Skeletal muscle cell (primary cell): Measurements from ENCODE around the gene CD209.

Experiments used
- DNase-seq: peaks from one replicate; pipeline ENCODE4 v3.0.0-alpha.2; 2010; ENCODE audit warnings: low read depth
- H3K4me3 ChIP-seq: 2 replicates; pipeline ENCODE4 v1.5.1; 2011; ENCODE audit warnings: low read depth, mild to moderate bottlenecking, control low read depth, low read length, moderate library complexity

CD209 gene

DNA sequence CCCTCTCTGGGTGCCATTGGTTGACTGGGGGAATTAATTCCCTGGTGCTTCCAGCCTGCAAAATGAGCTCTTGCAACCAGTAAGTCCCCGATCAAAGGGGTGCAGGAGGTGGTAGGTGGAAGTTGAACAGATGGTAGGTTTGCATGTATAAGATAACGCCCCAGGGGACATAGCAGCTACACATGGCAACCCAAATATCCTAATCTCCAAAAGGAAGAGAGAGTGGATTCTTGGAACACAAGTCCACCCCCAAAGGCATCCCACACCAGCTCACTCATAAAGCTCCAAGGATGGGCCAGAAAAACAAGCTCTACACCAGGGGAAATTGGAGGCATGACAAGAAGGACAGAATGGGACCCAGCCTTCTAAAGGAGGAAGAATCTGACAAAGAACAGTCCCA lies 4.8 kb downstream of the CD209 start:
- H3K4me3 ChIP-seq = no peak overlapping the region
- DNase-seq = no peak

DNA sequence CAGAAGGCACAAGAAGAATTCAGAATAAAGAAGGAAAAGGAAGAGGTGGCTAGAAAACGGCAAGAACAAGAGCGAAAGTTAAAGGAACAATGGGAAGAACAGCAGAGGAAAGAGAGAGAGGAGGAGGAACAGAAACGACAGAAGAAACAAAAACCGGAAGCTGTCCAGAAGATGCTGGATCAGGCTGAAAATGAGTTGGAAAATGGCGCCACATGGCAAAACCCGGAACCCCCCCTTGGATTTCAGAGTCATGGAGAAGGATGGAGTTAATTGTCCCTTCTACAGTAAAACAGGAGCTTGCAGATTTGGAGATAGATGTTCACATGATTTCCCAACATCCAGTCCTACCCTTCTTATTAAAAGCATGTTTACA lies 6.7 kb downstream of the CD209 start:
- no peak overlapping the region for H3K4me3 ChIP-seq
- no peak for DNase-seq

DNA sequence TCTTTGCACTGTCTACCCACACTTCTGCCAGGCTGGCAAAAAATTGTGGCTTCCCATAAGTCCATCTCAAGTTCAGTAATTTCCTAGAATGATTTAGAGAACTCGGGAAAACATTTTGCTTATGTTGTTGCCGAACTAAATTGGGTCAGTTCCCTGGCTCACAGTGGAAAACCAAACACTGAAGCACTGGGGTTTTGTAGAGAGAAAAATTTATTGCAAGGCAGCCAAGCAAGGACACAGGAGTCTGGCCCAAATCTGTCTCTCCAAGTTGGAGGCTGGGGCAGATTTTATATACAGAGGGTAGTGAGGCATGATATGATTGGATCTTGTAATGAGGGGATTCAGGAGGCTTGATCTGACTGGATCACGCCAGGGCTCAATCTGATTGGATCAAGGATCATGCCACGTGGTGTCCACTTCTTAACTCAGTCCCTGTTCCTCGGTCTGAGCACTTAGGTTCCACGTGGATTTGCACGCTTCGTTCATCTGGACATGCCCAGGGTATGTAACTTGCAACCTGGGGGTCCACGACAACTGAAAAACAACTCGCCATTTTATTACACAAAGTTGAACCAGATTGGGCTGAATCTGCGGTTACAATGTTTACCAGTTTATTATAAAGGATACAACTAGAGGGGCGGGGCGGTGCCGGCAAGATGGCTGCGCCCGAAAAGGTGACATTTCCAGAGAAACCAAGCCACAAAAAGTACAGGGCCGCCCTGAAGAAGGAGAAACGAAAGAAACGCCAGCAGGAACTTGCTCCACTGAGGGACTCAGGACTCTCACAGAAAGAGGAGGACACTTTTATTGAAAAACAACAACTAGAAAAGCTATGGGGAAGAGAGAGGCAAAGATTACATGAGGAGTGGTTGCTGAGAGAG lies 7.3 kb downstream of the CD209 start:
- no peak overlapping the region for H3K4me3 ChIP-seq
- no peak for DNase-seq

- no peak overlapping the region for H3K4me3 ChIP-seq
- no peak for DNase-seq
Measured at GRCh38 chr19:7739211-7739755, 8.1 kb downstream of the CD209 start.

DNA sequence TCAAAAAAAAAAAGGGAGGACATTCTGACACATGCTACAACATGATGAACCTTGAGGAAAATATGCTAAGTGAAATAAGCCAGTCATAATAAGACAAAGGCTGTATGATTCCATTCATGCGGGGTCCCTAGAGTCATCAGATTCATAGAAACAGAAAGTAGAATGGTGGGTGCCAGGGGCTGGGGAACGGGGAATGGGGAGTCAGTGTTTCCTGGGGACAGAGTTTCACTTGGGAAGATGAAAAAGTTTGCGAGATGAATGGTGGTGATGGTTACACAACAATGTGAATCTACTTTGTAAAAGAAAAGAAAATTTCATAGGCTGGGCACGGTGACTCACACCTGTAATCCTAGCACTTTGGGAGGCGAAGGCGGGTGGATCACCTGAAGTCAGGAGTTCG lies 9.3 kb downstream of the CD209 start:
- no peak overlapping the region for H3K4me3 ChIP-seq
- no peak for DNase-seq

DNA sequence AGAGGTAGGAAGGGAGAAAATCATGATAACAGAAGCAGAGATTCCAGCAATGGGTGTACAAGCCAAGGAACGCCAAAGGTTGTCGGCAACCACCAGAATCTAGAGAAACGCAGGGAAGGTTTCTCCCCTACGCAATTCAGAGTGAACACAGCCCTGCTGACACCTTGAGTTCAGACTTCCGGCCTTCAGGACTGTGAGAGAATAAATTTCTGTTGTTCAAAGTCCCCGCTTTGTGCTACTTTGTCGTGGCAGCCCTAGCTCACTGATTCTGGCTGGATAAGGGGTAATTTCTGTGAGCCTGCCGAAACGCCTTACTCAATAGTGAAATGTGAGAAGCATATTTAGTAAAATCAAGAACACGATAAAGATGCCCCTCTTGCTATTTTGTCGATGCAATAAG lies 10.1 kb downstream of the CD209 start:
- H3K4me3 ChIP-seq = no peak overlapping the region
- DNase-seq = no peak

- H3K4me3 ChIP-seq = no peak overlapping the region
- DNase-seq = no peak
Measured at GRCh38 chr19:7736148-7736547, 11.2 kb downstream of the CD209 start.

GRCh38 chr19:7734220-7735203 lies 12.8 kb downstream of the CD209 start:
- no peak for DNase-seq
- H3K4me3 ChIP-seq = no peak overlapping the region

DNA sequence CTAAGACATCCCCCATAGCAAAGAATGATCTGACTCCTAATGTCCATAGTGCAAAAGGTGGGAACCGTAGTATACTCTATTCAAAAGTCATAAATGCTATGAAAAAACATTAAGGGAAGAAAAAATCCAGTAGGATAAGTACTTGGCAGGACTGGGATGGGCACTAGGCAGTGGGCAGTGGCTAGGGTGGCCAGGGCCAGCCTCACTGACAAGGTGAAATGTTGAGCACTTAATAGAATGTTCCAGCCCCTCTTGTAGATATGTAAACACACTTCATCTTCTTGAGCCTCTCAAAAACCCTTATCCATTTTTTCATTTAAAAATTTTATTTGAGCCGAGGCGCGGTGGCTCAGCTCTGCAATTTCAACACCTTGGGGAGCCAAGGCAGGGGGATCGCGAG lies 14.0 kb downstream of the CD209 start:
- no peak for DNase-seq
- H3K4me3 ChIP-seq = no peak overlapping the region

GRCh38 chr19:7732045-7732444 lies 15.3 kb downstream of the CD209 start, which contains the start of gene CLEC4G:
TSS of gene CLEC4G (minus strand) at chr19:7732110. CDS start at chr19:7732102, 8 bp downstream.
- no peak for DNase-seq
- H3K4me3 ChIP-seq = no peak within 1 kb of the TSS

GRCh38 chr19:7731615-7732014 lies 15.7 kb downstream of the CD209 start:
- DNase-seq = no peak
- H3K4me3 ChIP-seq = no peak overlapping the region

DNA sequence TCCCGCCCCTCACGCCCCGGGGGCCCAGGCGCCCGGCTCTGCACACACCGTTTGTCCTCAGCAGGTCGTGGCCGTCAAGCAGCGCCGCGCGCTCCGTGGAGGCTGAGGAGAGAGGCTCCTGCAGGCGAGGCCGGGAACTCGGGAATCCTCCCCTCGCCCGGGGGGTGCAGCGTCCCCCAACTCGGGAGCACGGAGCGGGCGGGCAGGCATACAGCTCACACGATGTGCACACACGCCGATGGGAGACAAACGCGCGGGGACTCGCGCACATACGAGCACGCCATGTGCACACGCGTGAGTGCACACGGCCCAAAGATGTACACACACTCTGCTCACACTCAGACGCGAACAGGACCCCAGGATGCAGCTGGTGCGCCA lies 16.1 kb downstream of the CD209 start:
- no peak overlapping the region for H3K4me3 ChIP-seq
- no peak for DNase-seq

DNA sequence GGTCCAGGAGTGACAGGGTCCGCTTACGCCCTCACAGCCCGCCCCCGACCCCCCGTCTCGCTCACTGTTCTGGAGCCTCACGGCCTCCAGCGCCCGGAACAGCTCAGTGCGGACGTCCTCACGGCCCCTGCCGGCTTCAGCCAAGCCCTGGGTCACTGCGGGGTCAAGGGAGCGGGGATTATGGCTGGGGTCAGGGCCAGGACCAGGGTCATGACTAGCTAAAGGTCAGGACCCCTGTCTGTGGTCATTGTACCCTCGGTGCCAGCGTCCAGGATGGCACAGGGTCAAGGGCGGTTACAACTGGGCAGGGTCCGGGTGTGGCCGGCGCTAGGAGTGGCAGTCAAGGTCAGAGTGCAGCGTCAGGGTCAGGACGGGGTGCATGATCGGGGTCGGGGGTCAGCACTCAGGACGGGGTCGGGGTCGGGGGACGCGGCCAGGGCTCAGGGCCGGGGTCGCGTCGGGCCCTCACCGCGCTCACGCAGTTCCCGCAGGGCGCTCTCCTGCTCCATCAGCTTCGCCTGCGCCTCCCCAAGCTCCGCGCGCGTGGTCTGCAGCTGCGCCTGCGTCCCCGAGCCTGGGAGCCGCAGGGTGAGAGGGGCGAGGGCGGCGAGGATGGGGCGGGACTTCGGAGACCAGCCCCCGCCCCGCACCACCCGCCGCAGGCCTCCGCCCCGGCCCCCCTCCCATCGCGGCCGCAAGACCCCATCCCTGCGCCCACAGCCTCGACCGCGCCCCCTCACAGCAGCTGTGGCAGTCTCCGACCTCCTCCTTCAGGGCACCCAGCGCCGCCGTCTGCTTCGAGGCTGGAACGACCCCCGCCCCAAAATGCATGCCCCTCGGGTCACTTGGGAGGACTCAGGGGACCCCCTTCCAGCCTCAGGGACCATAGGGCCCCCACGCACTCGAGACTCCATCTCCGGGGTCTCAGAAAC lies 16.8 kb downstream of the CD209 start:
- no peak overlapping the region for H3K4me3 ChIP-seq
- no peak for DNase-seq

GRCh38 chr19:7729831-7730285 lies 17.5 kb downstream of the CD209 start:
- H3K4me3 ChIP-seq = no peak overlapping the region
- no peak for DNase-seq

DNA sequence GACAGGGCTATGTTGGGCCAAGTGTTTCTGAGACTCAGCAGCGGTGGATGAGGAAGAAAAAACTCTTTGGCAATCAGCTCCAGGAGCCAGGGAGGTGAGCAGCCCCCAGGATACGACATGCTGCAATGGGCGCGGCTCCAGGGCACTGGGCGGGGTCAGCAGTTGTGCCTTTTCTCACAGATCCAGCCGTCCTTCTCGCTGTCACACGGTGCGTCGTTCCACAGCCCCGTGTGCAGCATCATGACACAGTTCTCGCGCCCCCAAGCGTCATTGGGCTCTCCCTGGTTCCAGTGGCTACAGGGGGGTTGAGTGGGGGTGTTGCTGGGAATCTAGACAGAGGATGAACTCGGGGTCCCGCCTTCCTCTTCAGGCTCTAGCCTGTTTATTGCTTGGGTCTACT lies 18.1 kb downstream of the CD209 start:
- DNase-seq = no peak
- no peak overlapping the region for H3K4me3 ChIP-seq

DNA sequence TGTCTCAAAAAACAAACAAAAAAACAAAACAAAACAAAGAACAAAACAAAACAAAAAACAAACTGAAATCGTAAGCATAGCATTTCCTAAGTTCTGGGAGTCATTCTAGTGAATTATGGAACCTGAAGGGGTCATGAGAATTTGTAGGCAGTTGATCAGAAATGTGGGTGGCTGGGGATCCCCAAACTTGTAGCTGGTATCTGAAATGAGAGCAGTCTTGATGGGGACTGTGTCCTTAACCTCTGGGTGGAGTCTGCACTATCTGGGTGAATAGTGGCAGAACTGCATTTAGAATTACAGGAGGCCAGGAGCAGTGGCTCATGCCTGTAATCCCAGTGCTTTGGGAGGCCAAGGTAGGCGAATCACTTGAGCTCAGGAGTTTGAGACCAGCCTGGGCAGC lies 21.5 kb downstream of the CD209 start:
- no peak for DNase-seq

GRCh38 chr19:7722231-7722651 lies 25.1 kb downstream of the CD209 start:
- no peak overlapping the region for H3K4me3 ChIP-seq
- no peak for DNase-seq

More for the DNA sequence above, 21.5 kb downstream of the CD209 start:
- no peak overlapping the region for H3K4me3 ChIP-seq

DNA sequence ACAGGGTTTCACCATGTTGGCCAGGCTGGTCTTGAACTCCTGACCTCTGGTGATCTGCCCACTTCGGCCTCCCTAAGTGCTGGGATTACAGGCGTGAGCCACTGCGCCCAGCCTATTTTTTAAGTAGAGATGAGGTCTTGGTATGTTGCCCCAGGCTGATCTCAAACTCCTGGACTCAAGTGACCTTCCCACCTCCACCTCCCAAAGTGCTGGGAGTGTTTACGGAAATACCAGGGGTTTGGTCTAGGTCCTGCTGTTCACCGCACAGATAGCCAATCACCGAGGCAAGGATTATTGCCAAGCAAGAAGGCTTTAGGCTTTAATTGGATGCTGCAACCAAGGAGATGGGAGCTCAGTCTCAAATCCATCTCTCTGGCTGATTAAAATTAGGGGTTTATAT lies 27.0 kb downstream of the CD209 start:
- no peak overlapping the region for H3K4me3 ChIP-seq
- no peak for DNase-seq

DNA sequence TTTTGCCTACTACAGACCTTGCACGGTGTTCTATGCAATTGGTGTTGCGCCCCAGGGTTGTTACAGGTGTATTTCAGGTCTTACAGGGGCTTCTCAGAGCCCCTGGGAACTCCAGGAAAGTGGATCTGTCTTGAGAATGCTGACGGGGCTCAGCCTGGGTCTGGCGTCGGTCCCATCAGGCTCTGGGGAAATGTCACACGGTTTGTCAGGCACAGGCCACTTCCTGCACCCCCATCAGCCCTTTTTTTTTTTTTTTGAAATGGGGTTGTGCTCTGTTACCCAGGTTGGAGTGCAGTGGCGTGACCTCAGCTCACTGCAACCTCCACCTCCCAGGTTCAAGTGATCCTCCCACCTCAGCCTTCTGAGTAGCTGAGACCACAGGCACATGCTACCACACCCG lies 28.7 kb downstream of the CD209 start:
- DNase-seq = no peak
- H3K4me3 ChIP-seq = no peak overlapping the region
